HG03103 (cell line): Measurements from ENCODE around the gene BLMH.
A peak's percentile ranks its signal among the peaks of the same experiment; 100 is the strongest.
"Not testable (repeated sequence)": the region's sequence is repeated elsewhere in the genome, so short reads cannot be mapped to it uniquely, and the experiment has no call there.

Experiments used
- ATAC-seq: cut with Tn5 transposase; IDR thresholded peaks from one replicate; pipeline ENCODE4 v1.9.1; 2021; ENCODE audit warnings: low read depth; ENCODE audit not compliant: unreplicated experiment

BLMH gene

GRCh38 chr17:30232015-30232823 is 59.5 kb downstream of the BLMH start:
- ATAC-seq, result no peak

- ATAC-seq, result no peak
Observed at GRCh38 chr17:30230596-30231125, 61.1 kb downstream of the BLMH start.

DNA sequence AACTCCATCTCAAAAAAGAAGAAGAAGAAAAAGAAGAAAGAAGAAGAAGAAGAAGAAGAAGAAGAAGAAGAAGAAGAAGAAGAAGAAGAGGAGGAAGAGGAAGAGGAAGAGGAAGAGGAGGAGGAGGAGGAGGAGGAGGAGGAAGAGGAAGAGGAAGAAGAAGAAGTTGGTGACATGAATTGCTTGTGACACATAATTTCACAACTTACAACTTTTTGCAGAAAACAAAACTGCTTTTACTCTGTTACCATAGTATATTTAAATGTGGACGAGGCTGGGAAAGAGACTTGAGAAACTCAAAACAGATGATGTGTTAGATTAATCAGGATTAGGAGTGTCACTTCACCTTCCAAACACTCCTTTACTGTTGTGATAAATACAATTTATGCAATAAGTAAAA is 61.7 kb downstream of the BLMH start:
- not testable (repeated sequence) for ATAC-seq

GRCh38 chr17:30229012-30229411 is 62.7 kb downstream of the BLMH start:
- no peak for ATAC-seq

- ATAC-seq, result no peak
Observed at GRCh38 chr17:30228011-30228410, 63.7 kb downstream of the BLMH start.

GRCh38 chr17:30226878-30227277 is 64.9 kb downstream of the BLMH start:
- ATAC-seq, result no peak

DNA sequence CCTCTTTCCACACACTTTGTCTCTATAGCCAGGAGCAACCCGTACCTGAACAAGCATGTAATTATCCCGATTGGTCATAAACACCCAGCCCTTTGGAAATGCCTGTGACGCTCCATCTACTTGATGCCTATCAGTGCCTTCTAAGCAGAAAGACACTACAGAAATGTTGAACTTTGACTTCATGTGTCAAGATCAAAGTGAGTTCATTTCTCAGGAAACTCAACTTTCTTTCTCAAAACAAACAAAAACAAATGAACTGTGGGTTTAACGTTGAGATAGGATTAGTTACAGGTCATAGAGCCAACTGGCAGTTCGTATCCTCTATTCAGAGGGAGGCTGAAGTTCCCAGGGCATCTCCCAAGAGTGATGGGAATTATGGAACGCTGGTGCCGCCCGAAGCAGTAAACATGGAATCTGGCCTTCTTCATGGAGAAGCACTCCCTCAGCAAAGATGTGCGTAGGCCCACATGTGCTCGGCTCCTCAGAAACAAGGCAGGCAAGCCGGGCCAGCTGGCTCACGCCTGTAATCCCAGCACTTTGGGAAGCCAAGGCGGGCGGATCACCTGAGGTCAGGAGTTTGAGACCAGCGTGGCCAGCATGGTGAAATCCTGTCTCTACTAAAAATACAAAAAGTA is 65.7 kb downstream of the BLMH start:
- no peak for ATAC-seq

DNA sequence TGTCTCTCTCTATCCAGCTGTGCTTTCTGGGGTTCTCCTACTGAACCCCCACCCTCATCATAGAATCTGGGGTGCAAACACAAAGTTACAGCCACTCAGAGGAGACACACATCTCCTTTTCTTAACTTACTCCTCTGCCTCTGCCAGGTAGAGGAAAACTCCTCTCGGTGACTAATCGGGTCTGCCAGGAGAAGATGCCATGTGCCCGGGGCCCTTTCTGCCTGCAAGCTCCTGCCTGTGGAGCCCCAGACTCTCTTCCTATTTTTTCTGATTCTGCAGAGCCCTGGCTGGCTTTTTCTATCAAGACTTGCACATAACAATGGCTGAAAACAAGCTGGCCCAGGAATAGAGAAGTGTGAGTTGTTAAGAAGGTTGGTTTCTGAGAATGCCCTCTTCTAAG is 66.6 kb downstream of the BLMH start:
- no peak for ATAC-seq

DNA sequence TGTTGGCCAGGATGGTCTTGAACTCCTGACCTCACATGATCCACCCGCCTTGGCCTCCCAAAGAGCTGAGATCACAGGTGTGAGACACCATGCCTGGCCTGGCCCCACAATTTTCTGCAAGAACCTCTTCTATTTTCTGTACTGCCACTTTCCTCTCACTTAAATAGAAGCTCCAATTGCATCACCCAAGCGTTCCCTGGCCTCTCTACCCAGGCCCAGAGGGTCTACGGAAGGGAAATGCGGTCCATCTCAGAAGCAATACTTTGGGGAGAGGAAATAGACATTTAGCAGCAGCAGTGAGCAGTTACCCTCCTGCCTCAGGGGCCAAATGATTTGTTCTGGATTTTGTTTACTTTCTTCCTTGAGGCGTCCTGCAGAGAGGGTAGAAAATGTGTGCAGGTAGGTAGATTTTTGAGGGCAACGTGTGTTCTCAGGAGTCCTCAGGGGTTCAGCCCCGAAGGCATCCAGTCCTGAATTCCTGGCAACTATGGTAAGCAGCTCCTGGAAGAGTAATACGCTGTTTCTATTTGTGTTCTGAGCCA is 67.3 kb downstream of the BLMH start:
- ATAC-seq, result no peak

- ATAC-seq, result no peak
Observed at GRCh38 chr17:30222721-30223175, 69.0 kb downstream of the BLMH start.

- ATAC-seq, result no peak
Observed at GRCh38 chr17:30222251-30222650, 69.5 kb downstream of the BLMH start.

DNA sequence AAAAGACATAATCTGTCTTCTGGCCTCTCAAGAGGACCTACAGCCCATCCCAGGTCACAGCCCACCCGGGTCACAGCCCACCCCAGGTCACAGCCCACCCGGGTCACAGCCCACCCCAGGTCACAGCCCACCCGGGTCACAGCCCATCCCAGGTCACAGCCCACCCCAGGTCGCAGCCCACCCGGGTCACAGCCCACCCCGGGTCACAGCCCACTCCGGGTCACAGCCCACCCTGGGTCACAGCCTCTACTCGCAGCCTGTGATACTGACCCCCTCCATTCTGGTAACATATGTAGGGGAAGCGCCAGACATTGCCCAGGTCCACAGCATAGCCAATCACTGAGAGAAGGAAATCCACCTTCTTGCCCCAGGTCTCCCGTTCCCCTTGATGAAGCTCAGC is 70.4 kb downstream of the BLMH start:
- no peak for ATAC-seq

DNA sequence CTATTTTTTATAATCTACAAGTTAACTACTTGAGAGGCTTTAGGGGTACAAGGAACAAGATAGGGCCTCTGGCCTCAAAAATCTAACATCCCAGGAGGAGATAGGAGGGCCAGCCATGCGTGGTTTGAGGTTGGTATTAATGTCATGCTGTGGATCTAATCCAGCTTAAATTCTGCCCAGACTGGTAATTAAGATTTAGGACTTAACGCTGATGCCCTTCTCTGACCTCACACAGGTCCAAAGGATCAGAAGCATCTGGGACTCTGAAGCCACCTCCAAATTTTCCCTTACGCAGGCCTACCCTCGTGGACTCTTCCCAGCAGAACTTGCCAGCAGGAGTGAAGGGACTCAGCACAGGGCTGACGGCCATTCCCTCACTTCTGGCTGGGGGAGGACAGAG is 71.3 kb downstream of the BLMH start:
- no peak for ATAC-seq

GRCh38 chr17:30219833-30220232 is 71.9 kb downstream of the BLMH start:
- no peak for ATAC-seq

GRCh38 chr17:30219315-30219714 is 72.4 kb downstream of the BLMH start:
- ATAC-seq, result no peak

GRCh38 chr17:30218799-30219198 is 72.9 kb downstream of the BLMH start:
- ATAC-seq, result no peak

DNA sequence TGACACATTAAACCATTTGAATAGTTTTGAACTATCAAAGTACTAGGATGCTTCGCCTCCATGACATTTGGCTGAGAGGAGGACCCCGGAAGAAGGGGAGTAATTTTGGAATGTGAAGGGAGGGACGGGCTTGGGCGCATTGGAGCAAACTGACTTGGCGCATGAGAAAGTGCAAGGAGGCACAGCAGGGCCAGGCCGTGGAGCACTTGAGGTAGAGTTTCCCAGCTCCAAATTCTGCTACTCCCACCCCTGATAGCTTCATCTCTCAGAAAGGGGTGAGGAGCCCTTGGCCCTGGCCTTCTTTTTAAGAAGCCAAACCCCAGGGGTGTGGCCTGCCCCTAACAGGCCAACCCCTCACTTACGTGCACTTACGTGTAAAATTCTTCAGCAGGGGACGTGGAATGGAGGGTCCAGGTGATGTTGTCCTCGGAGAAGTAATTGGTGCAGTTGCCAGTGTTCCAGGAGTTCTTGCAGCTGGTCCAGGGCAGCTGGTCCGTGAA is 73.9 kb downstream of the BLMH start:
- ATAC-seq, result no peak

DNA sequence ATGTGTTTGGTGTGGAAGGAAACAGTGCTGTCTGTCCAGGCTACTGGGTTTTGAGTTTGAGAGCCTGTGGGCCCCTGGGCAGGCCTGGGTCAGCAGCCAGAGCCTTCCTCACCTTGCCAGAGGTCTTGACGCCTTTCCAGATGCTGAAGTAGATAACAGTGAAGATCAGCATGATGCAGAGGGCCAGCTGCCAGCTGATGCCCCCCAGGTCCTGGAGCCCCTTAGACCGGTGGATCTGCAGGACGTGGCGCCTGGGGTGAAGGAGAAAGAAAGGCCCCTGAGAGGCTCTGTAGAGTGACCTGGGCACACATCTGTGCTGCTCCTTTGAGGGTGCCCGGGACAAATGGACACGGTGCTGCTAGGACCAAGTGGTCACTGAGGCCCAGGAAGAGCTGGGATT is 74.7 kb downstream of the BLMH start:
- ATAC-seq, result no peak

GRCh38 chr17:30212750-30213149 is 79.0 kb downstream of the BLMH start:
- peak; percentile 59 for ATAC-seq

DNA sequence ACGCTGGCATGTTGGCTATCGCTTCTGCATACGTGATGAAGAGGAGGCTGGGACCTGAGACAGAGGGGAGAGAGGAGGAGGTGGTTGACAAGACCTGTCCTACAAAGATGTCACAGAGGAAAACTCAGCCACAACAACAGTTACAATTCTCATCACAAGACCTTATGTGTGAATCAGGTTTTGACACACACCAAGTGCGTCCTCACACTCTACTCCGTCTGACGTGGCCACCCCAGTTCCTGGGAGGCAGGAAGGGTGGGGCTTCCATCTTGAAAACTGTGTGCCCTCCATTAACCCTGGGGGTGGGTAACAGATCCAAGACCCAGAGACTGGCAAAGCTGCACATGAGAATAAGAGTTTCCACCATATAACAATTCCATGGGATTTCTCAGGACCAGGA is 80.4 kb downstream of the BLMH start:
- no peak for ATAC-seq

DNA sequence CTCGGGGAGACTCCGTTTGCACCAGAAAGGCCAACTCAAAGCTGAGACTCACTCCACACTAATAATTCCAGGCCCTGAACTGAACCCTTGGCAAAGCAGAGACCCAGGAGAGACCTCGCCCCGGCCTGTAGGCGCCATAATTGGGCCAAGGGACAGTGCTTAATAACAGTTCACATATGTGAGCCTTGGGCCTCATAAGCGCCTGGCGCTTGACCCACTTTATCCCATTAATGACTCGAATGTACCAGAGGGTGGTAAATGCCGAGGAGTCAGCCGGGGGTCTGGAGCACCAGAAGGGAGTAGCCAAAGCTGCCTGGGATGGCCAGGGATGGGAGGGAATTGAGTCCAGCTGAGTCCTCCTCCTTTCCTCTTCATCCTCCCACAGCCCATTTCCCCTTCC is 80.8 kb downstream of the BLMH start:
- no peak for ATAC-seq
